Fibroblast of lung (primary cell): ENCODE results near the gene TAX1BP1. TPM values are rescaled to one million over a fixed set of nuclear protein-coding genes. Genes with fewer than 3 reads are reported as not detected.
"Not testable (repeated sequence)": the region's sequence is repeated elsewhere in the genome, so short reads cannot be mapped to it uniquely, and the experiment has no call there.

ENCODE experiments used
- DNase-seq, 2 donors: peaks; one replicate each; pipeline versions ENCODE4 v3.0.0 to v3.0.0-alpha.2; 2010; ENCODE audit warnings: low read depth in 2 of 2
- H2AFZ ChIP-seq: 2 replicates; pipeline ENCODE4 v1.5.1; 2012; ENCODE audit warnings: low read length, control low read depth, inconsistent platforms
- H3K27ac ChIP-seq: 2 replicates; pipeline ENCODE4 v1.5.1; 2011; ENCODE audit warnings: low read length, control low read depth; ENCODE audit not compliant: insufficient read depth
- H3K27me3 ChIP-seq: 2 replicates; pipeline ENCODE4 v1.5.1; 2011; ENCODE audit warnings: mild to moderate bottlenecking, low read length; ENCODE audit not compliant: control insufficient read depth, insufficient read depth
- H3K36me3 ChIP-seq: 2 replicates; pipeline ENCODE4 v1.5.1; 2011; ENCODE audit warnings: low read length; ENCODE audit not compliant: control insufficient read depth, insufficient read depth
- H3K4me1 ChIP-seq: 2 replicates; pipeline ENCODE4 v1.5.1; 2011; ENCODE audit warnings: low read length; ENCODE audit not compliant: control insufficient read depth, insufficient read depth; ENCODE audit errors: extremely low read depth
- H3K4me2 ChIP-seq: 2 replicates; pipeline ENCODE4 v1.5.1; 2011; ENCODE audit warnings: low read length, control low read depth; ENCODE audit not compliant: insufficient read depth; ENCODE audit errors: extremely low read depth
- H3K4me3 ChIP-seq, 4 experiments: fragments of 200-600 bp in 1 of 4; sonication (generic) in 1 of 4; replicated peaks in 1 of 4; 2 replicates each; pipeline ENCODE4 v1.5.1; 2011 to 2016; ENCODE audit warnings: low read length in 4 of 4, low read depth in 3 of 4, mild to moderate bottlenecking in 3 of 4, control low read depth in 2 of 4, inconsistent platforms in 1 of 4, mixed read lengths in 1 of 4; ENCODE audit not compliant: insufficient read depth in 1 of 4; ENCODE audit errors: control extremely low read depth in 1 of 4
- H3K79me2 ChIP-seq: 2 replicates; pipeline ENCODE4 v1.5.1; 2012; ENCODE audit warnings: mild to moderate bottlenecking, low read length, inconsistent platforms; ENCODE audit not compliant: control insufficient read depth, insufficient read depth
- H3K9ac ChIP-seq: 2 replicates; pipeline ENCODE4 v1.5.1; 2011; ENCODE audit warnings: mild to moderate bottlenecking, low read length, control low read depth; ENCODE audit not compliant: insufficient read depth
- H3K9me3 ChIP-seq: 2 replicates; pipeline ENCODE4 v1.5.1; 2012; ENCODE audit warnings: low read depth, low read length; ENCODE audit not compliant: control insufficient read depth, insufficient read depth
- H4K20me1 ChIP-seq: 2 replicates; pipeline ENCODE4 v1.5.1; 2011; ENCODE audit warnings: low read length; ENCODE audit not compliant: control insufficient read depth, insufficient read depth; ENCODE audit errors: extremely low read depth
- EZH2 ChIP-seq: IDR thresholded peaks from 2 replicates; pipeline ENCODE4 v1.5.1; 2012; ENCODE audit warnings: low read length, control low read depth, mild to moderate bottlenecking; ENCODE audit errors: missing control alignments
- polyA plus RNA-seq, 2 donors: library from polyadenylated mRNA; depleted of rRNA in 1 of 2; stranded (reverse) in 1 of 2; unstranded in 1 of 2; fragments of >200 nt; gene quantifications; 2 replicates each; pipeline ENCODE4 v1.2.1, GENCODE V29; 2011 to 2012; ENCODE audit warnings: missing spikeins in 1 of 2
- total RNA-seq: library from RNA; depleted of rRNA; stranded (reverse); fragments of >200 nt; gene quantifications from 2 replicates; pipeline ENCODE4 v1.2.1, GENCODE V29; 2014
- TF ChIP-seq, protein P1 (sequence below), 2 donors: IDR thresholded peaks in 1 of 2; conservative IDR thresholded peaks in 1 of 2; 1 replicate in 1 of 2; 2 replicates in 1 of 2; pipeline ENCODE4 v1.5.1; 2011 to 2012; ENCODE audit warnings: low read length in 2 of 2, control low read depth in 1 of 2, inconsistent platforms in 1 of 2, low read depth in 1 of 2, mild to moderate bottlenecking in 1 of 2

Gene TAX1BP1
- total and polyA plus RNA-seq, 2 donors (not counting 1 experiment from before 2014, with no cell fraction given): 98.6 to 111 TPM

DNA sequence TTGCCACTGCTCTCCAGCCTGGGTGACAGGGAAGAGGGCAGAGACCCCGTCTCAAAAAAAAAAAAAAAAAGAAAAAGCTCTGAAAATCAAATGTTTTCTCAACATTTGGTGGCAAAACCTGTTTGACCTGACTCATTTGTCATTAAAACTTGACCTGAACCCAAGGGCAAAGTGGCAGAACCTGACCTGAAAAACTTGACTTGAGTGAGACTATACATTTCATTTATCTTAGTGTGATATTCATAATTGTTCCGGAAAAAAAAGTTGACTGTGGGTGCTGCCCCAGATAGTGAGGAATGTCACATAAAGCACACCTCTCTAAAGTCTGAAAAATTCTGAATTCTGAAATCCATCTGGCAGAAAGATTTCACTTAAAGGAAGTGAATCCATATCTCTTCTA lies 2.3 kb upstream of the TAX1BP1 start:
- no peak for TF ChIP-seq EZH2
- TF ChIP-seq, protein P1, sequence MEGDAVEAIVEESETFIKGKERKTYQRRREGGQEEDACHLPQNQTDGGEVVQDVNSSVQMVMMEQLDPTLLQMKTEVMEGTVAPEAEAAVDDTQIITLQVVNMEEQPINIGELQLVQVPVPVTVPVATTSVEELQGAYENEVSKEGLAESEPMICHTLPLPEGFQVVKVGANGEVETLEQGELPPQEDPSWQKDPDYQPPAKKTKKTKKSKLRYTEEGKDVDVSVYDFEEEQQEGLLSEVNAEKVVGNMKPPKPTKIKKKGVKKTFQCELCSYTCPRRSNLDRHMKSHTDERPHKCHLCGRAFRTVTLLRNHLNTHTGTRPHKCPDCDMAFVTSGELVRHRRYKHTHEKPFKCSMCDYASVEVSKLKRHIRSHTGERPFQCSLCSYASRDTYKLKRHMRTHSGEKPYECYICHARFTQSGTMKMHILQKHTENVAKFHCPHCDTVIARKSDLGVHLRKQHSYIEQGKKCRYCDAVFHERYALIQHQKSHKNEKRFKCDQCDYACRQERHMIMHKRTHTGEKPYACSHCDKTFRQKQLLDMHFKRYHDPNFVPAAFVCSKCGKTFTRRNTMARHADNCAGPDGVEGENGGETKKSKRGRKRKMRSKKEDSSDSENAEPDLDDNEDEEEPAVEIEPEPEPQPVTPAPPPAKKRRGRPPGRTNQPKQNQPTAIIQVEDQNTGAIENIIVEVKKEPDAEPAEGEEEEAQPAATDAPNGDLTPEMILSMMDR (conservative IDR thresholded peaks at IDR 0.05 in 1 of 2, IDR thresholded peaks at IDR 0.05 in 1 of 2; ENCODE audit: low read depth in 1 of 2, low read length in 2 of 2): no peak

DNA sequence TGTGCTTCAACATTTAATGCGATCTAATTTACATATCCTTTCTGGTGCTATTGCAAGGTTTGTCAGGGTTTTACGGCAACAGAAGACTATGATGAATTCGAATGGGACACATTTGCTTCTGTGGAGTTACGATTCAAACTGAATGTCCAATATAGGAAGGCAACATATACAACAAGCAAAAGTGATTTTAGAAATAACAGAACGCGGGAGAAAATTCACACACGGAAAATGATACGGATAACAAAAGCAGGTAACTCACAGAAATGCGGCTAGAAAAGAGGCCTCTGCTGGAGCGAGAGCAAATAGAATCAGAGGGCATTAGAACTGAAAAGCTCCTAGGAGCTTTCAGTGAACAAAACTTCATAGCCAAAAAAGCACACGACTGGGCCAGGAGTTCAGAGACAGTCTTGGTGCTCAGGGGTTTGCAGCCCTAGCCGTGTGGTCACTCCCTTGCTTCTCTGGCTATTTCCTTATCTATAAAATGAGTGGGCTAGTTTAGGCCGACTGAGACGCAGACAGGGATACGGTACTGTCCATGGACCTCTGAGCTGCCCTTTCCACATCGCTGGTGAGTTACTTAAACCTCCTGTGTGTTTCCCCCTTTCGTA lies 557 bp upstream of the TAX1BP1 start:
- H3K27me3 ChIP-seq: no peaks in the 10 kb centered on the region
- peak overlapping the region; percentile 99 for H2AFZ ChIP-seq
- peak overlapping the region; percentile 98 for H3K9ac ChIP-seq
- no peaks in the 10 kb centered on the region for H4K20me1 ChIP-seq
- no peaks in the 10 kb centered on the region for H3K36me3 ChIP-seq
- H3K4me3 ChIP-seq: peak overlapping the region; percentile 94 to 99 (median 96)
- DNase-seq: peak; percentile 30 to 73
- H3K9me3 ChIP-seq: no peaks in the 10 kb centered on the region
- peak overlapping the region; percentile 100 for H3K27ac ChIP-seq
- peak overlapping the region; percentile 99 for H3K4me2 ChIP-seq
- H3K79me2 ChIP-seq: peaks cover 22% of the 10 kb centered on the region
- TF ChIP-seq EZH2: no peak
- TF ChIP-seq, protein P1 (conservative IDR thresholded peaks at IDR 0.05 in 1 of 2, IDR thresholded peaks at IDR 0.05 in 1 of 2; ENCODE audit: low read depth in 1 of 2, low read length in 2 of 2): no peak
- H3K4me1 ChIP-seq: no peaks in the 10 kb centered on the region

More for the DNA sequence above, 2.3 kb upstream of the TAX1BP1 start:
- no peaks in the 10 kb centered on the region for H3K4me1 ChIP-seq
- no peak overlapping the region for H3K9ac ChIP-seq
- H3K27me3 ChIP-seq: no peaks in the 10 kb centered on the region
- peaks cover 19% of the 10 kb centered on the region for H3K79me2 ChIP-seq
- no peak for DNase-seq
- no peak overlapping the region for H2AFZ ChIP-seq
- no peak overlapping the region for H3K27ac ChIP-seq
- no peak overlapping the region for H3K4me3 ChIP-seq
- H4K20me1 ChIP-seq: no peaks in the 10 kb centered on the region
- H3K9me3 ChIP-seq: no peaks in the 10 kb centered on the region
- H3K4me2 ChIP-seq: no peak overlapping the region
- H3K36me3 ChIP-seq: no peaks in the 10 kb centered on the region

DNA sequence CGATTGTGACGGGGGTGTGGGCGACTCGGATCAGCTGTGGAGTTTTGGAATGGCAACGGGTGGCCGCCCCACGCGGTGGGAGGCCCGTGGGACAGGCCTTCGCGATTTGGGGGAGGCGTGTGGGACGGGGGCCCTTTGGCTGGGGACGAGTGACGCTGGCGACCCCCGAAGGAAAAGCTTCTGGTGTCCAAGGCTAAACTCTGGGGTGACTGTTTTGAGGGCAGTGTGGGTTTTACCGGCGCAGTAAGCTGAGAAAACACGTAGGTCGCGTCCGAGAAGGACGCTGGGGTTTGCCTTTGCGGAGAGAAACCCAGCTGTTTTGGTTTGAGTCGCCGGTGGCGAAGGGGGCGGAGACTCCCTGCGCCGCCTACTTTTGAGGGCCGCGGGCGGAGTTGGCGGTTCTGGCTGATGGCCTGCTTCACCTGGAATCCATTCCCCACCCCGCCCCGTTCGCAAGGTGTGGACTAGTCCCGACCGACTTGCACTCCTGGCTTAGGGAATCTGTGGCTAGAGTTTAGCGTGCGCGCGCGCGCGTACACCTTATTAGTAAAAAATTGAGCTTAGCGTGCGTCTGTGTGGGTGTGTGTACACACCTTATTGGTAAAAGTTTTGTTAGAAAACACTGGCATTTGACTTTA lies 606 bp downstream of the TAX1BP1 start:
- Histone ChIP-seq H3K4me1 (no peaks in the 10 kb centered on the region), H3K27ac (peak overlapping the region; percentile 100), H3K9me3 (no peaks in the 10 kb centered on the region), H3K4me3 (peak overlapping the region; percentile 94 to 99 (median 96)), H3K36me3 (no peaks in the 10 kb centered on the region), H2AFZ (peak overlapping the region; percentile 78), H3K9ac (peak overlapping the region; percentile 98), H4K20me1 (no peaks in the 10 kb centered on the region), H3K4me2 (peak overlapping the region; percentile 81), H3K27me3 (no peaks in the 10 kb centered on the region), H3K79me2 (peaks cover 27% of the 10 kb centered on the region)
- no peak for TF ChIP-seq EZH2
- TF ChIP-seq, protein P1 (conservative IDR thresholded peaks at IDR 0.05 in 1 of 2, IDR thresholded peaks at IDR 0.05 in 1 of 2; ENCODE audit: low read depth in 1 of 2, low read length in 2 of 2): no peak
- DNase-seq: peak; percentile 69 to 71

DNA sequence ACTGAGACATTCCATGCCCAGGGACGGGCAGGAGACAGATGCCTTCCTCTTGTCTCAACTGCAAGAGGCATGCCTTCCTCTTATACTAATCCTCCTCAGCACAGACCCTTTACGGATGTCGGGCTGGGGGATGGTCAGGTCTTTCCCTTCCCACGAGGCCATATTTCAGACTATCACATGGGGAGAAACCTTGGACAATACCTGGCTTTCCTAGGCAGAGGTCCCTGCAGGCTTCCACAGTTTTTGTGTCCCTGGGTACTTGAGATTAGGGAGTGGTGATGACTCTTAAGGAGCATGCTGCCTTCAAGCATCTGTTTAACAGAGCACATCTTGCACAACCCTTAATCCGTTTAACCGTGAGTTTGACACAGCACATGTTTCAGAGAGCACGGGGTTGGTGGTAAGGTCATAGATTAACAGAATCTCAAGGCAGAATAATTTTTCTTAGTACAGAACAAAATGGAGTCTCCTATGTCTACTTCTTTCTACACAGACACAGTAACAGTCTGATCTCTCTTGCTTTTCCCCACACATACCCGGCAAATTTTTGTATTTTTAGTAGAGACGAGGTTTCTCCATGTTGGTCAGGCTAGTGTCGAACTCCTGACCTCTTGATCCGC lies 2.2 kb downstream of the TAX1BP1 start:
- not testable (repeated sequence) for H3K4me2 ChIP-seq, H4K20me1 ChIP-seq, DNase-seq, H3K27me3 ChIP-seq, H3K4me3 ChIP-seq, H3K9ac ChIP-seq, H2AFZ ChIP-seq, H3K9me3 ChIP-seq, H3K36me3 ChIP-seq, H3K27ac ChIP-seq, H3K4me1 ChIP-seq
- H3K79me2 ChIP-seq: peaks cover 41% of the 10 kb centered on the region
